Glutamatergic neuron (in vitro differentiated cells): ENCODE results near the gene CACNA1C. TPM values are rescaled to one million over a fixed set of nuclear protein-coding genes. Genes with fewer than 3 reads are reported as not detected.
A peak's percentile ranks its signal among the peaks of the same experiment; 100 is the strongest.

Experiments
- DNase-seq: peaks from one replicate; pipeline ENCODE4 v3.0.0; 2022
- H3K27ac Mint-ChIP-seq: one replicate; pipeline ENCODE4 v1.8.0; 2020; ENCODE audit warnings: mild to moderate bottlenecking, mixed read lengths, inconsistent platforms; ENCODE audit not compliant: unreplicated experiment
- H3K27me3 Mint-ChIP-seq: one replicate; pipeline ENCODE4 v1.8.0; 2020; ENCODE audit warnings: mild to moderate bottlenecking, moderate library complexity, mixed read lengths, inconsistent platforms; ENCODE audit not compliant: unreplicated experiment
- H3K36me3 Mint-ChIP-seq: one replicate; pipeline ENCODE4 v1.8.0; 2020; ENCODE audit warnings: mild to moderate bottlenecking, mixed read lengths, inconsistent platforms; ENCODE audit not compliant: unreplicated experiment
- H3K4me1 Mint-ChIP-seq: one replicate; pipeline ENCODE4 v1.8.0; 2020; ENCODE audit warnings: mild to moderate bottlenecking, low read depth, mixed read lengths, inconsistent platforms; ENCODE audit not compliant: unreplicated experiment
- H3K4me3 Mint-ChIP-seq: one replicate; pipeline ENCODE4 v1.8.0; 2020; ENCODE audit warnings: mild to moderate bottlenecking, mixed read lengths, inconsistent platforms; ENCODE audit not compliant: unreplicated experiment
- H3K9me3 Mint-ChIP-seq: one replicate; pipeline ENCODE4 v1.8.0; 2020; ENCODE audit warnings: mild to moderate bottlenecking, moderate library complexity, mixed read lengths, inconsistent platforms; ENCODE audit not compliant: unreplicated experiment
- total RNA-seq: library from RNA; stranded (reverse); fragmentation: NEBNext Ultra II Directional; extraction: Animal tissue kit (Norgen Biotek cat#: 25700); gene quantifications from one replicate; pipeline ENCODE4 v1.2.1, GENCODE V29; 2021; ENCODE audit not compliant: unreplicated experiment
- TF ChIP-seq, protein P1 (sequence below): fragments of 200-600 bp; sonication (generic); IDR thresholded peaks from one replicate; pipeline ENCODE4 v1.5.0; 2021; ENCODE audit not compliant: partially characterized antibody, unreplicated experiment

The CACNA1C gene
- total RNA-seq, 1 donor from 2014 or later, result 11.0 TPM

DNA sequence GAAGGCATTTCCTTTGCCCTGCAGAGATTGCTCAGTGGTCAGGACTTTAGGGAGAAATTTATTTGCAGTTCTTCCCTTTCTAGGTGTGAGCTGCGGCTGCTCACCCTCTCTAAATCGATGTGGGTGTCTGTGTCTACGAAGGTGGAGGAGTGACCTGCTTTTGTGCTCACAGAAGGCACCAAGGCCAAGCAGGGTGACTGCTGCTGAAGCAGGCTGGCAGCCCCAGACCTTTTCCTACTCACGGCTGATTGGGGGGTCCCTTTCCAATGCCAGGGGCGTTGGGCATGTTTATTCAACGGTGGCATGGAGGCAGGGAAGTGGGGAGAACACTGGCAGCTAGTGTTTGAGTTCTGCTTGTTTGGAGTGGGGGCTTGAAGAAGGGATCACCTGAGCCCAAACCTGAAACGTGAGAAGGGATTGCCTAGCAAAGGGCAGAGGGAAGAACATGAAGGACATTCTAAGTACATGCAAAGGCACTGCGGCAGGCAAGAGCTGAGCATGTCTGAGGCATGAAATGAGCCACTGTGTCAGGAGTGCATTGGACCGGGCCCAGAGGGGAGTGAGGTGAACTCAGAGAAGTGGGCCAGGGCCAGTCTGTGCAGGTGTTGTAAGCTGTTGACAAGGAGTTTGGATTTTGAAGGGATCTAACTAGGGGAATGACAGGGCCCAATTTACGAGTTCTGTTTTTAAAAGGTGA, 56.3 kb downstream of the CACNA1C start:
- TF ChIP-seq, protein P1, sequence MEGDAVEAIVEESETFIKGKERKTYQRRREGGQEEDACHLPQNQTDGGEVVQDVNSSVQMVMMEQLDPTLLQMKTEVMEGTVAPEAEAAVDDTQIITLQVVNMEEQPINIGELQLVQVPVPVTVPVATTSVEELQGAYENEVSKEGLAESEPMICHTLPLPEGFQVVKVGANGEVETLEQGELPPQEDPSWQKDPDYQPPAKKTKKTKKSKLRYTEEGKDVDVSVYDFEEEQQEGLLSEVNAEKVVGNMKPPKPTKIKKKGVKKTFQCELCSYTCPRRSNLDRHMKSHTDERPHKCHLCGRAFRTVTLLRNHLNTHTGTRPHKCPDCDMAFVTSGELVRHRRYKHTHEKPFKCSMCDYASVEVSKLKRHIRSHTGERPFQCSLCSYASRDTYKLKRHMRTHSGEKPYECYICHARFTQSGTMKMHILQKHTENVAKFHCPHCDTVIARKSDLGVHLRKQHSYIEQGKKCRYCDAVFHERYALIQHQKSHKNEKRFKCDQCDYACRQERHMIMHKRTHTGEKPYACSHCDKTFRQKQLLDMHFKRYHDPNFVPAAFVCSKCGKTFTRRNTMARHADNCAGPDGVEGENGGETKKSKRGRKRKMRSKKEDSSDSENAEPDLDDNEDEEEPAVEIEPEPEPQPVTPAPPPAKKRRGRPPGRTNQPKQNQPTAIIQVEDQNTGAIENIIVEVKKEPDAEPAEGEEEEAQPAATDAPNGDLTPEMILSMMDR, result no peak
- H3K4me3 Mint-ChIP-seq, result no peak overlapping the region
- H3K27me3 Mint-ChIP-seq, result peaks cover 24% of the 10 kb centered on the region
- DNase-seq, result no peak
- peaks cover 33% of the 10 kb centered on the region for H3K4me1 Mint-ChIP-seq
- no peak overlapping the region for H3K27ac Mint-ChIP-seq
- H3K36me3 Mint-ChIP-seq, result peaks cover 5% of the 10 kb centered on the region
- H3K9me3 Mint-ChIP-seq, result peaks cover 18% of the 10 kb centered on the region

DNA sequence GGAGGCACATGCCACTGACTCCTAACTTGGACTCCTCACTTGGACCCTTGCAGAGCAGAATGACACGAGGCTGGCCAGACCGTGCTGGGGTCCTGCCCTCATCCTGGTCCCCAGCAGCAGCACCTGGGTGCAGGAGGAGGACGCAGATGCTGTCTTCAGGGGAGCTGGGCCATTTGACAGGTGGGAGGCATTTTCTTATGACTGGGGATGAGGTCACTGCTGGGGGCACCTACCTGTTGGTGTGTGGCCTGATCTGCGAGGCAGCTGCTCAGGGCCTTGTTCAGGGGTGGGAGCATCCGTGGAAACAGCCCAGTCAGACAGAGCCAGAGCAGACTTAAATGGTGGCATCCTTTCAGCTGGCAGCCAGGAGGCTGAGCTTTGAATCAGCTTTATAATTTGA, 57.3 kb downstream of the CACNA1C start:
- H3K4me1 Mint-ChIP-seq, result peaks cover 33% of the 10 kb centered on the region
- peaks cover 14% of the 10 kb centered on the region for H3K9me3 Mint-ChIP-seq
- peaks cover 2% of the 10 kb centered on the region for H3K36me3 Mint-ChIP-seq
- H3K4me3 Mint-ChIP-seq, result no peak overlapping the region
- TF ChIP-seq, protein P1, result no peak
- no peak overlapping the region for H3K27ac Mint-ChIP-seq
- H3K27me3 Mint-ChIP-seq, result peaks cover 24% of the 10 kb centered on the region
- no peak for DNase-seq

DNA sequence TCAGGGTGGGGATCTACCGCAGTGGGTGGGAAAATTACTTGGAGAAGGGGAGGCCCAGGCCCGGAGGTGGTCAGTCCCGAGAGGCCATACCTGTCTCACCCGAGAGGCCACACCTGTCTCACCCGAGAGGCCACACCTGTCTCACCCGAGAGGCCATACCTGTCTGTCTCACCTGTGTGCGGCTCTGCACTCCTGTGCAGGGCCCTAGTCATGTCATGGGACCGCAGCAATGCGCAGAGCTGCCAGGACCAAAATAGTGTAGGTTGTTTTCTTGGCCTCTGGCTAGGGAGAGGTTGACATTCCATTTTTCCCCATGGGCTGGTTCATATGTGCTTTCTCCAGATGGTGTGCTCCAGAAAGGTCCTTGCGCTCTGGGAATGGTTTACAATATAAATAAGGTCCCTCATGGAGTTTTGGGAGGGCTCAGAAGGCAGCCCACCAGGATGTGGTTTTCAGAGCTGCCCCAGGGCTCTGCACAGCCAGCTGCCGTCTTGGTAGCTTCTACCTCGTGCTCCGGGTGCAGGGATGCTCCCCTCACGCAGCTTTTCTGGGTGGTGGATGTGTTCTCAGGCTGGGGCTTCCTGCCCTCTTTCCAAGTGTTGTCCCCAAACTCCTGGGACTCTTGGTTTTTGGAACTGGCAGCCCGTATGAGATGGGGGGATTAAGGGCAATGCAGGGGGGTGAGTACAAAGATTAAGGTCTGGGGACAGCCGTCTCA, 58.2 kb downstream of the CACNA1C start:
- no peak for DNase-seq
- peaks cover 13% of the 10 kb centered on the region for H3K9me3 Mint-ChIP-seq

DNA sequence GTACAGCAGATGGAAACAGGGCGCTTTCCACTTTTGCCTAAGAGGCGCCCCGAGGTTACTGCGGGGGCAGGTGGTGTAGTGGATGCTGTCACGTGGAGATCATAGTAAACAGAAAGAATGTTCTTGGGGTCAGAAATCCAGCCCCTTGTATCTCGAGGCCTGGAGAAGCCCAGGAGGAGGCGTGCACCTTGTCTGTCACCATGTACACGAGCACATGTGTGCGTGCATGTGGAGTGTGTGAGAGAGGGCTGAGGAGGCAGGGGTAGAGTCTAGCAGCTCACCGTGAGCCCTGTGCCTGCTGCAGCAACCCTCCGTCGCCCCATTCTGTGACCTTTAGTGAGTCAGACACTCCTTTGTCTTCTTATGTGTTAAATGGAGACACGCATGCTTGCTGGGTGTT, 59.0 kb downstream of the CACNA1C start:
- Mint-ChIP-seq H3K27me3 (peaks cover 24% of the 10 kb centered on the region), H3K4me1 (peaks cover 34% of the 10 kb centered on the region), H3K9me3 (peaks cover 13% of the 10 kb centered on the region), H3K27ac (peak overlapping the region; percentile 93), H3K36me3 (no peaks in the 10 kb centered on the region), H3K4me3 (peak overlapping the region; percentile 78)
- DNase-seq, result no peak
- TF ChIP-seq, protein P1, result no peak

More for the DNA sequence above, 58.2 kb downstream of the CACNA1C start:
- Mint-ChIP-seq H3K4me3 (peak overlapping the region; percentile 44), H3K27ac (peak overlapping the region; percentile 20), H3K36me3 (no peaks in the 10 kb centered on the region), H3K4me1 (peaks cover 33% of the 10 kb centered on the region), H3K27me3 (peaks cover 24% of the 10 kb centered on the region)
- TF ChIP-seq, protein P1, result no peak

DNA sequence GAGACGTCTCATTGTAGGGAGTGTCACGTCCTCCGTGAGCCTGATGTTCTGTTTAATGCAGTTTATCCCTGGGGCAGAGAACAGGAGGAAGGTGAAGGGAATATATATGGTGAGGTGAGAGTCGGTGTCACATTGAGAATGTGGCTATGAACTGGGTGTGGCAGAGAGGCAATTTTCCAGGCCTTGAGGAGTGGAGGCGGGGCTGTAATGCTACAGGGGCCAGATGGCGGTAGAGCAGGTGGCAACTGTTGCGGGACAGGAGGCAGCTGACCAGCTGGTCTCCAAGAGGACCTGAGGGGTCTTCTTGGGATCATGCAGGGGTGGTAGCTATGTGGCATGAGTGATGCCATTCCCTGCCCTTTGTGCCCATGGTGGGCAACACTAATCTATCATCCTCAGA, 59.6 kb downstream of the CACNA1C start:
- DNase-seq, result peak; percentile 42
- Mint-ChIP-seq H3K4me1 (peaks cover 34% of the 10 kb centered on the region), H3K9me3 (peaks cover 13% of the 10 kb centered on the region), H3K4me3 (peak overlapping the region; percentile 78), H3K27me3 (peaks cover 24% of the 10 kb centered on the region), H3K27ac (peak overlapping the region; percentile 93), H3K36me3 (no peaks in the 10 kb centered on the region)
- TF ChIP-seq, protein P1, result no peak
